CD8-positive, alpha-beta memory T cell (primary cell): Measurements from ENCODE around the gene CLPTM1L. TPM values are rescaled to one million over a fixed set of nuclear protein-coding genes. Genes with fewer than 3 reads are reported as not detected.
A peak's percentile ranks its signal among the peaks of the same experiment; 100 is the strongest.
"Not testable (repeated sequence)": the region's sequence is repeated elsewhere in the genome, so short reads cannot be mapped to it uniquely, and the experiment has no call there.

Experiments used
- CTCF ChIA-PET: fragments of 350-600 bp; sonication (Branson Sonifier 250); formaldehyde crosslinking; loops from one replicate; lab custom pipeline; 2021; ENCODE audit warnings: antibody characterized with exemption; lab: Charles Lee
- POLR2A ChIA-PET: fragments of 350-600 bp; sonication (Branson Sonifier 250); formaldehyde crosslinking; loops from one replicate; lab custom pipeline; 2021; ENCODE audit warnings: antibody characterized with exemption; lab: Charles Lee
- DNase-seq, 5 donors: peaks; one replicate each; pipeline versions ENCODE4 v3.0.0 to v3.0.0-alpha.2; 2020 to 2022; ENCODE audit warnings: mixed read lengths in 1 of 5
- H3K27ac ChIP-seq: one replicate; pipeline ENCODE4 v1.7.0; 2013; ENCODE audit warnings: low read depth, mild to moderate bottlenecking, low read length, moderate library complexity
- H3K27me3 ChIP-seq: 2 replicates; pipeline ENCODE4 v1.7.0; 2013; ENCODE audit warnings: low read length, mild to moderate bottlenecking; ENCODE audit not compliant: insufficient read depth, poor library complexity, severe bottlenecking
- H3K36me3 ChIP-seq: 2 replicates; pipeline ENCODE4 v1.7.0; 2013; ENCODE audit warnings: mild to moderate bottlenecking, low read length, moderate library complexity; ENCODE audit not compliant: insufficient read depth
- H3K4me1 ChIP-seq: 2 replicates; pipeline ENCODE4 v1.7.0; 2013; ENCODE audit warnings: mild to moderate bottlenecking, low read length, moderate library complexity; ENCODE audit not compliant: insufficient read depth
- H3K4me3 ChIP-seq: 2 replicates; pipeline ENCODE4 v1.7.0; 2013; ENCODE audit warnings: mild to moderate bottlenecking, low read length
- H3K9me3 ChIP-seq: 2 replicates; pipeline ENCODE4 v1.7.0; 2013; ENCODE audit warnings: mild to moderate bottlenecking, low read length
- H3K27ac Mint-ChIP-seq, 8 donors: one replicate each; pipeline ENCODE4 v1.8.0; 2020 to 2021; ENCODE audit warnings: mixed read lengths in 8 of 8, mild to moderate bottlenecking in 6 of 8, inconsistent platforms in 3 of 8, moderate library complexity in 3 of 8
- H3K27me3 Mint-ChIP-seq, 2 donors: one replicate each; pipeline ENCODE4 v1.8.0; 2020 to 2021; ENCODE audit warnings: mixed read lengths in 2 of 2, mild to moderate bottlenecking in 1 of 2, moderate library complexity in 1 of 2
- H3K36me3 Mint-ChIP-seq, 3 donors: one replicate each; pipeline ENCODE4 v1.8.0; 2020 to 2021; ENCODE audit warnings: mixed read lengths in 3 of 3, inconsistent platforms in 1 of 3, mild to moderate bottlenecking in 1 of 3
- H3K4me1 Mint-ChIP-seq, 3 donors: one replicate each; pipeline ENCODE4 v1.8.0; 2020 to 2021; ENCODE audit warnings: mixed read lengths in 3 of 3, inconsistent platforms in 1 of 3, mild to moderate bottlenecking in 1 of 3
- H3K4me3 Mint-ChIP-seq, 7 donors: one replicate each; pipeline ENCODE4 v1.8.0; 2020 to 2021; ENCODE audit warnings: mixed read lengths in 7 of 7, mild to moderate bottlenecking in 6 of 7, moderate library complexity in 4 of 7, inconsistent platforms in 2 of 7
- H3K9me3 Mint-ChIP-seq, 5 donors: one replicate each; pipeline ENCODE4 v1.8.0; 2020 to 2022; ENCODE audit warnings: mixed read lengths in 5 of 5, mild to moderate bottlenecking in 3 of 5, moderate library complexity in 2 of 5, inconsistent platforms in 1 of 5
- polyA plus RNA-seq: library from polyadenylated mRNA; unstranded; fragments of 300-500 nt; fragmentation: Illumina TruSeq; gene quantifications from one replicate; pipeline ENCODE4 v1.2.3, GENCODE V29; 2021
- total RNA-seq, 2 experiments: library from RNA; stranded (reverse); gene quantifications; one replicate each; pipeline ENCODE4 v1.2.3, GENCODE V29; 2021

The CLPTM1L gene
- total and polyA plus RNA-seq, 3 experiments from 2014 or later: 68.1 to 110 (median 109) TPM

GRCh38 chr5:1376981-1377380, 32.1 kb upstream of the CLPTM1L start:
- ChIA-PET CTCF (interaction anchor here (1.3 kb wide), 1 partner anchor 159 kb away, joined by 3 read pairs; no protein-coding TSS in a partner anchor), POLR2A (no interaction called here)
- H3K9me3 ChIP-seq: no peaks in the 10 kb centered on the region
- Mint-ChIP-seq H3K4me1 (peaks cover 28 to 50% (median 34%) of the 10 kb centered on the region in 3 donors), H3K27ac (no peak overlapping the region), H3K36me3 (no peaks in the 10 kb centered on the region), H3K4me3 (no peak overlapping the region), H3K27me3 (peaks cover 0 to 9% of the 10 kb centered on the region in 2 donors), H3K9me3 (no peaks in the 10 kb centered on the region)
- H3K27me3 ChIP-seq: no peaks in the 10 kb centered on the region
- H3K4me3 ChIP-seq: no peak overlapping the region
- H3K27ac ChIP-seq: no peak overlapping the region
- H3K36me3 ChIP-seq: no peaks in the 10 kb centered on the region
- H3K4me1 ChIP-seq: peaks cover 13% of the 10 kb centered on the region
- DNase-seq: no peak

- H3K9me3 Mint-ChIP-seq: no peaks in the 10 kb centered on the region
- Histone ChIP-seq H3K27me3 (no peaks in the 10 kb centered on the region), H3K4me1 (peaks cover 13% of the 10 kb centered on the region), H3K36me3 (no peaks in the 10 kb centered on the region), H3K9me3 (no peaks in the 10 kb centered on the region), H3K4me3 (no peak overlapping the region), H3K27ac (no peak overlapping the region)
- DNase-seq: no peak
- H3K36me3 Mint-ChIP-seq: no peaks in the 10 kb centered on the region
- no peak overlapping the region for H3K4me3 Mint-ChIP-seq
- H3K4me1 Mint-ChIP-seq: peaks cover 21 to 44% (median 28%) of the 10 kb centered on the region in 3 donors
- ChIA-PET POLR2A (no interaction called here), CTCF (interaction anchor here (1.6 kb wide), 1 partner anchor 10 kb away, joined by 3 read pairs; no protein-coding TSS in a partner anchor)
- peaks cover 0 to 6% of the 10 kb centered on the region in 2 donors for H3K27me3 Mint-ChIP-seq
- peak overlapping the region in 1 of 8 donors; percentile 48 for H3K27ac Mint-ChIP-seq
These were observed 31.2 kb upstream of the CLPTM1L start for GRCh38 chr5:1375871-1376810.

GRCh38 chr5:1374679-1375055, 29.8 kb upstream of the CLPTM1L start:
- H3K9me3 Mint-ChIP-seq: no peaks in the 10 kb centered on the region
- H3K36me3 Mint-ChIP-seq: no peaks in the 10 kb centered on the region
- ChIA-PET POLR2A (interaction anchor here (1.3 kb wide), 1 partner anchor 11 kb away, joined by 4 read pairs; no protein-coding TSS in a partner anchor), CTCF (interaction anchor here (0.8 to 1.0 kb wide), 3 partner anchors 11 to 207 kb away, joined by 3 to 4 read pairs (median 3); partner anchors contain the start of gene CLPTM1L)
- no peak for DNase-seq
- H3K27me3 Mint-ChIP-seq: peaks cover 0 to 6% of the 10 kb centered on the region in 2 donors
- H3K4me3 ChIP-seq: no peak overlapping the region
- H3K27ac ChIP-seq: no peak overlapping the region
- H3K9me3 ChIP-seq: no peaks in the 10 kb centered on the region
- no peaks in the 10 kb centered on the region for H3K36me3 ChIP-seq
- no peaks in the 10 kb centered on the region for H3K27me3 ChIP-seq
- H3K4me1 ChIP-seq: peaks cover 7% of the 10 kb centered on the region
- peaks cover 14 to 30% (median 20%) of the 10 kb centered on the region in 3 donors for H3K4me1 Mint-ChIP-seq
- peak overlapping the region in 1 of 7 donors; percentile 47 for H3K4me3 Mint-ChIP-seq
- peak overlapping the region in 6 of 8 donors; percentile 19 to 92 (median 84) for H3K27ac Mint-ChIP-seq

- Mint-ChIP-seq H3K36me3 (no peaks in the 10 kb centered on the region), H3K9me3 (no peaks in the 10 kb centered on the region), H3K27me3 (peaks cover 0 to 6% of the 10 kb centered on the region in 2 donors), H3K4me1 (peaks cover 14 to 30% (median 20%) of the 10 kb centered on the region in 3 donors), H3K27ac (peak overlapping the region in 6 of 8 donors; percentile 19 to 92 (median 84)), H3K4me3 (peak overlapping the region in 6 of 7 donors; percentile 12 to 81 (median 40))
- peak in 4 of 5 donors; percentile 14 to 61 (median 39) for DNase-seq
- ChIA-PET CTCF (interaction anchor here (0.8 to 1.0 kb wide), 3 partner anchors 12 to 206 kb away, joined by 3 to 4 read pairs (median 3); partner anchors contain the start of gene CLPTM1L), POLR2A (interaction anchor here (0.7 to 1.3 kb wide), 2 partner anchors 11 to 22 kb away, joined by 4 read pairs; no protein-coding TSS in a partner anchor)
- no peaks in the 10 kb centered on the region for H3K9me3 ChIP-seq
- H3K36me3 ChIP-seq: no peaks in the 10 kb centered on the region
- no peaks in the 10 kb centered on the region for H3K27me3 ChIP-seq
- H3K4me3 ChIP-seq: no peak overlapping the region
- H3K27ac ChIP-seq: no peak overlapping the region
- H3K4me1 ChIP-seq: peaks cover 7% of the 10 kb centered on the region
These were observed 29.3 kb upstream of the CLPTM1L start for GRCh38 chr5:1374030-1374678.

GRCh38 chr5:1371972-1372342, 27.1 kb upstream of the CLPTM1L start:
- H3K36me3 ChIP-seq, H3K4me1 ChIP-seq, H3K27ac ChIP-seq, H3K9me3 Mint-ChIP-seq, H3K4me3 Mint-ChIP-seq, H3K27me3 ChIP-seq, H3K9me3 ChIP-seq, CTCF ChIA-PET, H3K4me3 ChIP-seq, H3K27ac Mint-ChIP-seq, DNase-seq, H3K27me3 Mint-ChIP-seq, POLR2A ChIA-PET, H3K36me3 Mint-ChIP-seq: not testable (repeated sequence)
- H3K4me1 Mint-ChIP-seq: peaks cover 14 to 30% (median 20%) of the 10 kb centered on the region in 3 donors

GRCh38 chr5:1371218-1371971, 26.5 kb upstream of the CLPTM1L start:
- H3K27ac ChIP-seq: no peak overlapping the region
- H3K9me3 Mint-ChIP-seq: no peaks in the 10 kb centered on the region

GRCh38 chr5:1370006-1370405, 25.1 kb upstream of the CLPTM1L start:
- POLR2A ChIA-PET: no interaction called here
- Mint-ChIP-seq H3K9me3 (no peaks in the 10 kb centered on the region), H3K4me3 (no peak overlapping the region), H3K27ac (no peak overlapping the region), H3K27me3 (peaks cover 4 to 5% of the 10 kb centered on the region in 2 donors), H3K4me1 (peaks cover 14 to 23% (median 18%) of the 10 kb centered on the region in 3 donors), H3K36me3 (no peaks in the 10 kb centered on the region)
- Histone ChIP-seq H3K9me3 (no peaks in the 10 kb centered on the region), H3K36me3 (no peaks in the 10 kb centered on the region), H3K27me3 (no peaks in the 10 kb centered on the region), H3K4me1 (peaks cover 5% of the 10 kb centered on the region), H3K27ac (no peak overlapping the region), H3K4me3 (no peak overlapping the region)
- DNase-seq: no peak
- CTCF ChIA-PET: interaction anchor here (0.7 kb wide), 1 partner anchor 10 kb away, joined by 3 read pairs; no protein-coding TSS in a partner anchor

More at GRCh38 chr5:1371218-1371971, 26.5 kb upstream of the CLPTM1L start:
- CTCF ChIA-PET: no interaction called here
- no peak for DNase-seq
- H3K27me3 Mint-ChIP-seq: peaks cover 0 to under 1% of the 10 kb centered on the region in 2 donors
- Histone ChIP-seq H3K9me3 (no peaks in the 10 kb centered on the region), H3K4me1 (peaks cover 7% of the 10 kb centered on the region), H3K27me3 (no peaks in the 10 kb centered on the region), H3K36me3 (no peaks in the 10 kb centered on the region), H3K4me3 (no peak overlapping the region)
- H3K4me3 Mint-ChIP-seq: peak overlapping the region in 1 of 7 donors; percentile 4
- H3K36me3 Mint-ChIP-seq: no peaks in the 10 kb centered on the region
- H3K27ac Mint-ChIP-seq: no peak overlapping the region
- H3K4me1 Mint-ChIP-seq: peaks cover 14 to 30% (median 20%) of the 10 kb centered on the region in 3 donors
- POLR2A ChIA-PET: no interaction called here
